RWPE1 (cell line): ENCODE measurements around the gene ZFAND6.
"Not testable (repeated sequence)": the region's sequence is repeated elsewhere in the genome, so short reads cannot be mapped to it uniquely, and the experiment has no call there.

ENCODE experiments used
- CTCF ChIA-PET: fragments of 350-600 bp; sonication (Branson Sonifier 250); formaldehyde crosslinking; extraction: SDS; loops from one replicate; lab custom pipeline; 2021; lab: Yijun Ruan, JAX
- POLR2A ChIA-PET: fragments of 400-600 bp; formaldehyde crosslinking; extraction: SDS; loops from one replicate; lab custom pipeline; 2020; ENCODE audit warnings: antibody characterized with exemption; ENCODE audit not compliant: low non-redundant PET; lab: Yijun Ruan, JAX
- DNase-seq: peaks from one replicate; pipeline ENCODE4 v3.0.0; 2012; ENCODE audit warnings: low spot score
- H3K27ac ChIP-seq: fragments of 450-650 bp; 2 replicates; pipeline ENCODE4 v1.5.1; 2017
- CTCF ChIP-seq: fragments of 450-650 bp; conservative IDR thresholded peaks from 2 replicates; pipeline ENCODE4 v1.5.1; 2017; ENCODE audit warnings: low read depth, mild to moderate bottlenecking

Gene ZFAND6

DNA sequence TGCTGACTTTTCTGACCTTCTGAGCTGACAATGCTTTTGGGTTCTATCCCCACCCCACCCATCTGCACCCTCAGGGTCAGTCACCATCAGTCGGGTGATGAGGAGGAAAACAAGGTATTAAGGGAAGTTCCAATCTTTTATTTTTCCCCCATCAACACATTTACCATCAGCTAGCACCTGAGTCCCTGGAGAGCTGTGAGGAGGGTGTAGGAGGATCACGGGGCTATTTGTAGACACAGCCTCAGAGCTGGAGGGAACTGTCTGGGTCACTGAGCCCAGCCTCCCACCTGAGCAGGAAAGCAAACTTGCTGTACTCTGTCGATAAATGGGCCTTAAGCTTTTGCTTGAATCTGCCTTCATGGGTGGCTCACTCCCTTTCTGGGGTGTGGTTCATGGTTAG is 24.8 kb upstream of the ZFAND6 start:
- ChIA-PET CTCF (interaction anchor here (0.6 kb wide), 1 partner anchor 42 kb away, joined by 3 read pairs; no protein-coding TSS in a partner anchor), POLR2A (no interaction called here)
- DNase-seq = no peak
- no peak for TF ChIP-seq CTCF
- no peak overlapping the region; the same call in 1 of the 2 replicates for H3K27ac ChIP-seq

DNA sequence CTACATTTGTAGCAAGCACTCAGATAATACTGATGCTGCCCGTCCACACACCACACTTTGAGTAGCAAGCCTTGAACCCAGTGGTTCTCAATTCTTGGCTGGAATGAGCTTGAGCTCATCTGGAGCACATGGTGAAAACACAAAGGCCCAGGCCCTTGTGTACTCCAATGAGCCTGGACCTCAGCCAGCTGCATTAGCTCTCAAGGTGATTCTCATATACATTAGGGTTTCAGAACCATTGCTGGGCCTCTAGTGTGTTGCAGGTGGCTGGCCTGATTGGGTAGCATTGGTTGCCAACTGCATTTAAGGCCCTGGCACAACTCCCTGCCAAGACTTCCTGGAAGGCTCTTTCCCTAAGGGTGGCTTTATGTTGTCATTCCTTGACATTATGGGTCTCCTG is 23.4 kb upstream of the ZFAND6 start:
- DNase-seq = no peak
- no peak for TF ChIP-seq CTCF
- POLR2A ChIA-PET = no interaction called here
- CTCF ChIA-PET = no interaction called here
- H3K27ac ChIP-seq = no peak overlapping the region

GRCh38 chr15:80041494-80042253 is 17.8 kb upstream of the ZFAND6 start:
- no peak for TF ChIP-seq CTCF
- DNase-seq = no peak
- ChIA-PET CTCF (no interaction called here), POLR2A (no interaction called here)
- no peak overlapping the region for H3K27ac ChIP-seq

GRCh38 chr15:80042568-80042967 is 16.9 kb upstream of the ZFAND6 start:
- ChIA-PET CTCF (no interaction called here), POLR2A (no interaction called here)
- DNase-seq = no peak
- no peak for TF ChIP-seq CTCF
- no peak overlapping the region for H3K27ac ChIP-seq

GRCh38 chr15:80045219-80045618 is 14.3 kb upstream of the ZFAND6 start:
- DNase-seq, H3K27ac ChIP-seq, POLR2A ChIA-PET, CTCF ChIA-PET: not testable (repeated sequence)

GRCh38 chr15:80049046-80049445 is 10.4 kb upstream of the ZFAND6 start:
- CTCF ChIA-PET = no interaction called here
- no peak overlapping the region for H3K27ac ChIP-seq
- POLR2A ChIA-PET = no interaction called here
- no peak for DNase-seq
- no peak for TF ChIP-seq CTCF

DNA sequence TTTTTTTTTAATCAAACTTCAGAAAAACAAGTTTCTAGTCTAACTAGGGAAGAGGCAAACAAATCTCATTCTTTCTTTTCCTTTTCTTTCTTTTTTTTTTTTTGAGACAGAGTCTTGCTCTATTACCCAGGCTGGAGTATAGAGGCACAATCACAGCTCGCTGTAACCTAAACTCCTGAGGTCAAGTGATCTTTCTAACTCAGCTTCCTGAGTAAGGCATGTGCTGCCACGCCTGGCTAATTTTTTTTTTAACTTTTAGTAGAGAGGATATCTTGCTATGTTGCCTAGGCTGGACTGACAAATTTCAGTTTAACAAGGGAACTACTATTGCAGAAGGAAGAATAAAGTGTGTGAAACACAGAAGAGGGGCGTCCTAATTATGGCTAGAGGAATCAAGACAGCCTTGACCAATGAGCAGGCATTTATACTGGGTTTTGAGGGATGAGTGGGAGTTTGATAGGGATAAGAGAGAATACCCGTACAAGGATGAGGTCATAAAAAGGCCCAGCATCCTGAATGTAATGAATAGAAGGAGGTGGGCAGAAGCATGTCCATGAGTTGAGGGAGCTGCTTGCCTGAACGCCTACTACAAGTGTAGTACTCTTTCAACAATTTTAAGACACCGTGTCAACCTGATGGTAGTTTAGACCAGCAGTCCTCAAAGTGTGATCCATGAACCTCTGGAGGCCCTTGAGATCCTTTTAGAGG is 6.7 kb upstream of the ZFAND6 start:
- DNase-seq = no peak
- H3K27ac ChIP-seq = no peak overlapping the region
- no peak for TF ChIP-seq CTCF
- CTCF ChIA-PET = interaction anchor here (0.6 kb wide), 1 partner anchor 9 kb away, joined by 3 read pairs; no protein-coding TSS in a partner anchor
- POLR2A ChIA-PET = no interaction called here
